ENCODE data around the gene PSMC5. TPM values are rescaled to one million over a fixed set of nuclear protein-coding genes. Genes with fewer than 3 reads are reported as not detected.
"Not testable (repeated sequence)": the region's sequence is repeated elsewhere in the genome, so short reads cannot be mapped to it uniquely, and the experiment has no call there.

PSMC5 gene
- total RNA-seq, 1 experiment from 2014 or later, result 145 TPM

GRCh38 chr17:63881337-63881736 lies 54.1 kb downstream of the PSMC5 start:
- ATAC-seq; H3K27me3 ChIP-seq (ENCODE audit: control insufficient read depth, insufficient read depth, low read length); H3K4me3 ChIP-seq (ENCODE audit: low read depth in 2 of 2, low read length in 2 of 2); H3K27ac ChIP-seq (ENCODE audit: low read length); H3K9me3 ChIP-seq (ENCODE audit: control insufficient read depth, insufficient read depth, low read depth, low read length); H3K36me3 ChIP-seq (ENCODE audit: control insufficient read depth, insufficient read depth, low read length); DNase-seq (ENCODE audit: low read depth, low spot score); intact Hi-C loops (cut with micrococcal nuclease; ENCODE audit: unreplicated experiment); H3K4me1 ChIP-seq (ENCODE audit: control insufficient read depth, insufficient read depth, low read length); BruUV-seq (replicated peaks); in situ Hi-C loops (cut with HindIII; ENCODE audit: low pct_unique_long_range_greater_than_20kb, low sequenced_read_pairs); POLR2A ChIA-PET: not testable (repeated sequence)
- CTCF ChIA-PET, result interaction anchor here (0.7 kb wide), 1 partner anchor 12 kb away, joined by 4 read pairs; no protein-coding TSS in a partner anchor
- TF ChIP-seq CTCF (IDR thresholded peaks at IDR 0.05), result peak; percentile 17; the same call in 1 of the 2 replicates

Other genes with a start within 250 kb of the PSMC5 start
- 17.9 TPM for gene TACO1, start 226.5 kb upstream of the PSMC5 start, total RNA-seq (2021; ENCODE audit: unreplicated experiment)
- 22.3 TPM for gene MAP3K3, start 205.0 kb upstream of the PSMC5 start, total RNA-seq (2021; ENCODE audit: unreplicated experiment)
- gene LIMD2, start 127.3 kb upstream of the PSMC5 start, total RNA-seq (2021; ENCODE audit: unreplicated experiment), result 15.3 TPM
- 26.0 TPM for gene STRADA, start 85.6 kb upstream of the PSMC5 start, total RNA-seq (2021; ENCODE audit: unreplicated experiment)
- gene CCDC47, start 53.8 kb upstream of the PSMC5 start, total RNA-seq (2021; ENCODE audit: unreplicated experiment), result 64.8 TPM
- 89.6 TPM for gene DDX42, start 53.3 kb upstream of the PSMC5 start, total RNA-seq (2021; ENCODE audit: unreplicated experiment)
- gene FTSJ3, start 232 bp downstream of the PSMC5 start, total RNA-seq (2021; ENCODE audit: unreplicated experiment), result 41.3 TPM
- gene SMARCD2, start 15.3 kb downstream of the PSMC5 start, total RNA-seq (2021; ENCODE audit: unreplicated experiment), result 59.4 TPM
- not detected for gene CSH2, start 46.2 kb downstream of the PSMC5 start, total RNA-seq (2021; ENCODE audit: unreplicated experiment)
- not detected for gene GH2, start 54.5 kb downstream of the PSMC5 start, total RNA-seq (2021; ENCODE audit: unreplicated experiment)
- gene CSH1, start 69.1 kb downstream of the PSMC5 start, total RNA-seq (2021; ENCODE audit: unreplicated experiment), result not detected
- not detected for gene CSHL1, start 83.8 kb downstream of the PSMC5 start, total RNA-seq (2021; ENCODE audit: unreplicated experiment)
- not detected for gene GH1, start 91.4 kb downstream of the PSMC5 start, total RNA-seq (2021; ENCODE audit: unreplicated experiment)
- gene CD79B, start 104.9 kb downstream of the PSMC5 start, total RNA-seq (2021; ENCODE audit: unreplicated experiment), result not detected
- 0.03 TPM for gene SCN4A, start 145.5 kb downstream of the PSMC5 start, total RNA-seq (2021; ENCODE audit: unreplicated experiment)
- 0.10 TPM for gene PRR29, start 170.9 kb downstream of the PSMC5 start, total RNA-seq (2021; ENCODE audit: unreplicated experiment)
- 0.33 TPM for gene ICAM2, start 193.2 kb downstream of the PSMC5 start, total RNA-seq (2021; ENCODE audit: unreplicated experiment)

Measured in Panc1 (cell line).